ENCODE measurements around the gene HSPB6.
"Not testable (repeated sequence)": the region's sequence is repeated elsewhere in the genome, so short reads cannot be mapped to it uniquely, and the experiment has no call there.

Gene HSPB6

GRCh38 chr19:35786299-35787160 is 29.7 kb upstream of the HSPB6 start:
- DNase-seq (ENCODE audit: low read depth in 1 of 2, low spot score in 1 of 2): no peak

GRCh38 chr19:35785339-35785627 is 28.5 kb upstream of the HSPB6 start:
- DNase-seq (ENCODE audit: low read depth in 1 of 2, low spot score in 1 of 2): no peak

- no peak for DNase-seq (ENCODE audit: low read depth in 1 of 2, low spot score in 1 of 2)
Observed at GRCh38 chr19:35784503-35785338, 27.9 kb upstream of the HSPB6 start.

- DNase-seq (ENCODE audit: low read depth in 1 of 2, low spot score in 1 of 2): no peak
Observed at GRCh38 chr19:35783469-35784434, 26.9 kb upstream of the HSPB6 start.

GRCh38 chr19:35782589-35782988 is 25.8 kb upstream of the HSPB6 start:
- no peak for DNase-seq (ENCODE audit: low read depth in 1 of 2, low spot score in 1 of 2)

GRCh38 chr19:35781650-35782049 is 24.8 kb upstream of the HSPB6 start:
- DNase-seq (ENCODE audit: low read depth in 1 of 2, low spot score in 1 of 2): no peak

- no peak for DNase-seq (ENCODE audit: low read depth in 1 of 2, low spot score in 1 of 2)
Observed at GRCh38 chr19:35780717-35781116, 23.9 kb upstream of the HSPB6 start.

GRCh38 chr19:35780058-35780457 is 23.2 kb upstream of the HSPB6 start:
- DNase-seq (ENCODE audit: low read depth in 1 of 2, low spot score in 1 of 2): no peak

- DNase-seq (ENCODE audit: low read depth in 1 of 2, low spot score in 1 of 2): no peak
Observed at GRCh38 chr19:35779033-35779432, 22.2 kb upstream of the HSPB6 start.

GRCh38 chr19:35777961-35778360 is 21.1 kb upstream of the HSPB6 start:
- no peak for DNase-seq (ENCODE audit: low read depth in 1 of 2, low spot score in 1 of 2)

GRCh38 chr19:35777086-35777841 is 20.4 kb upstream of the HSPB6 start:
- DNase-seq (ENCODE audit: low read depth in 1 of 2, low spot score in 1 of 2): no peak

- no peak for DNase-seq (ENCODE audit: low read depth in 1 of 2, low spot score in 1 of 2)
Observed at GRCh38 chr19:35776102-35776788, 19.4 kb upstream of the HSPB6 start.

GRCh38 chr19:35775298-35776101 is 18.7 kb upstream of the HSPB6 start, which contains the start of gene ARHGAP33:
Gene ARHGAP33, plus strand, starts transcription at chr19:35775564. Its CDS starts 95 bp downstream, at chr19:35775659.
- DNase-seq (ENCODE audit: low read depth in 1 of 2, low spot score in 1 of 2): peak; percentile 95 to 96

- DNase-seq (ENCODE audit: low read depth in 1 of 2, low spot score in 1 of 2): no peak
Observed at GRCh38 chr19:35775046-35775297, 18.1 kb upstream of the HSPB6 start.

GRCh38 chr19:35774274-35775045 is 17.6 kb upstream of the HSPB6 start:
- DNase-seq (ENCODE audit: low read depth in 1 of 2, low spot score in 1 of 2): no peak

GRCh38 chr19:35773020-35773806 is 16.4 kb upstream of the HSPB6 start:
- DNase-seq (ENCODE audit: low read depth in 1 of 2, low spot score in 1 of 2): no peak

- not testable (repeated sequence) for DNase-seq (ENCODE audit: low read depth in 1 of 2, low spot score in 1 of 2)
Observed at GRCh38 chr19:35772362-35772761, 15.5 kb upstream of the HSPB6 start.

- no peak for DNase-seq (ENCODE audit: low read depth in 1 of 2, low spot score in 1 of 2)
Observed at GRCh38 chr19:35768082-35768421, 11.2 kb upstream of the HSPB6 start.

All from activated T-helper 1 cell treated with anti-CD3 and anti-CD28 coated beads, Interleukin-2, amount 50 U/mL, for 16 hours (primary cell).